WTC11 (cell line): ENCODE results near the gene HAND1. TPM values are rescaled to one million over a fixed set of nuclear protein-coding genes. Genes with fewer than 3 reads are reported as not detected.

ENCODE experiments used
- ATAC-seq: fragments of 200-7000 bp; cut with Tn5 transposase; 2 replicates; pipeline ENCODE4 v1.10.0; 2021; ENCODE audit warnings: mild to moderate bottlenecking, moderate library complexity
- CTCF ChIA-PET: fragments of 300-600 bp; sonication (Branson Sonifier 250); formaldehyde crosslinking; loops from one replicate; lab custom pipeline; 2021; ENCODE audit warnings: antibody characterized with exemption; lab: Charles Lee
- POLR2A ChIA-PET: fragments of 350-600 bp; sonication (Branson Sonifier 250); formaldehyde crosslinking; loops from one replicate; lab custom pipeline; 2021; ENCODE audit warnings: antibody characterized with exemption; lab: Charles Lee
- DNase-seq: peaks from one replicate; pipeline ENCODE4 v3.0.0; 2021; ENCODE audit warnings: low spot score
- H3K27ac Mint-ChIP-seq: 2 replicates; pipeline ENCODE4 v1.8.0; 2021; ENCODE audit warnings: mixed read lengths
- H3K27me3 Mint-ChIP-seq: 2 replicates; pipeline ENCODE4 v1.8.0; 2021; ENCODE audit warnings: low read depth, mild to moderate bottlenecking, moderate library complexity, mixed read lengths
- H3K36me3 Mint-ChIP-seq: 2 replicates; pipeline ENCODE4 v1.8.0; 2021; ENCODE audit warnings: mixed read lengths
- H3K4me1 Mint-ChIP-seq: 2 replicates; pipeline ENCODE4 v1.8.0; 2022; ENCODE audit warnings: mixed read lengths
- H3K4me3 Mint-ChIP-seq: 2 replicates; pipeline ENCODE4 v1.8.0; 2021; ENCODE audit warnings: mild to moderate bottlenecking, moderate library complexity, mixed read lengths
- H3K9me3 Mint-ChIP-seq: 2 replicates; pipeline ENCODE4 v1.8.0; 2021; ENCODE audit warnings: mixed read lengths
- ATF1 ChIP-seq: sonication (generic); formaldehyde crosslinking; IDR thresholded peaks from 2 replicates; pipeline ENCODE4 v1.8.1; 2023; ENCODE audit warnings: mild to moderate bottlenecking, moderate library complexity, missing genetic modification reagents
- CDX4 ChIP-seq: fragments of 250-450 bp; sonication (Bioruptor Pico); IDR thresholded peaks from 2 replicates; pipeline ENCODE4 v1.9.0; 2021; ENCODE audit warnings: moderate library complexity, mild to moderate bottlenecking, inconsistent platforms, borderline replicate concordance
- E2F4 ChIP-seq: sonication (generic); formaldehyde crosslinking; IDR thresholded peaks from 2 replicates; pipeline ENCODE4 v1.8.1; 2022; ENCODE audit warnings: low read depth, mild to moderate bottlenecking, moderate library complexity, missing genetic modification reagents, borderline replicate concordance
- FOXK1 ChIP-seq: sonication (generic); formaldehyde crosslinking; IDR thresholded peaks from 2 replicates; pipeline ENCODE4 v1.8.0; 2022; ENCODE audit warnings: mild to moderate bottlenecking, moderate library complexity, missing genetic modification reagents
- HMGXB4 ChIP-seq: sonication (generic); formaldehyde crosslinking; IDR thresholded peaks from 2 replicates; pipeline ENCODE4 v1.8.1; 2023; ENCODE audit warnings: mild to moderate bottlenecking, moderate library complexity, missing genetic modification reagents
- KAT7 ChIP-seq: sonication (generic); formaldehyde crosslinking; IDR thresholded peaks from 2 replicates; pipeline ENCODE4 v1.8.1; 2023; ENCODE audit warnings: missing genetic modification reagents, mild to moderate bottlenecking, borderline replicate concordance
- STAT6 ChIP-seq: sonication (generic); formaldehyde crosslinking; conservative IDR thresholded peaks from 2 replicates; pipeline ENCODE4 v1.8.1; 2023; ENCODE audit warnings: mild to moderate bottlenecking, low read depth, missing genetic modification reagents, moderate library complexity
- ZNF317 ChIP-seq: sonication (generic); formaldehyde crosslinking; IDR thresholded peaks from 2 replicates; pipeline ENCODE4 v1.8.1; 2023; ENCODE audit warnings: low read depth, mild to moderate bottlenecking, moderate library complexity, missing genetic modification reagents, borderline replicate concordance
- ZNF532 ChIP-seq: fragments of 250-450 bp; sonication (Bioruptor Pico); IDR thresholded peaks from 2 replicates; pipeline ENCODE4 v1.9.0; 2021; ENCODE audit warnings: mild to moderate bottlenecking, borderline replicate concordance
- total RNA-seq: library from RNA; stranded (reverse); gene quantifications from 3 replicates; pipeline ENCODE4 v1.2.3, GENCODE V29; 2021
- TF ChIP-seq, protein P1 (sequence below): sonication (generic); formaldehyde crosslinking; conservative IDR thresholded peaks from 2 replicates; pipeline ENCODE4 v1.8.1; 2022; ENCODE audit warnings: mild to moderate bottlenecking, missing genetic modification reagents
- TF ChIP-seq, protein P2 (sequence below): sonication (generic); formaldehyde crosslinking; IDR thresholded peaks from 2 replicates; pipeline ENCODE4 v1.8.1; 2023; ENCODE audit warnings: mild to moderate bottlenecking, missing genetic modification reagents, moderate library complexity
- TF ChIP-seq, protein P3 (sequence below): sonication (generic); formaldehyde crosslinking; IDR thresholded peaks from 2 replicates; pipeline ENCODE4 v1.8.1; 2023; ENCODE audit warnings: mild to moderate bottlenecking, missing genetic modification reagents

Gene HAND1
- total RNA-seq, 1 experiment from 2014 or later: not detected

GRCh38 chr5:154435226-154435625 is 42.8 kb downstream of the HAND1 start:
- ATAC-seq (no peak), DNase-seq (no peak)
- H3K27me3 Mint-ChIP-seq: no peaks in the 10 kb centered on the region
- no peak overlapping the region for H3K27ac Mint-ChIP-seq
- TF ChIP-seq ZNF532 (CRISPR knock-in tag): no peak
- TF ChIP-seq ZNF317 (CRISPR knock-in tag): no peak
- TF ChIP-seq, protein P1, sequence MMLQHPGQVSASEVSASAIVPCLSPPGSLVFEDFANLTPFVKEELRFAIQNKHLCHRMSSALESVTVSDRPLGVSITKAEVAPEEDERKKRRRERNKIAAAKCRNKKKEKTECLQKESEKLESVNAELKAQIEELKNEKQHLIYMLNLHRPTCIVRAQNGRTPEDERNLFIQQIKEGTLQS (CRISPR knock-in tag): no peak
- TF ChIP-seq FOXK1: no peak
- TF ChIP-seq CDX4 (CRISPR knock-in tag): no peak
- TF ChIP-seq, protein P2, sequence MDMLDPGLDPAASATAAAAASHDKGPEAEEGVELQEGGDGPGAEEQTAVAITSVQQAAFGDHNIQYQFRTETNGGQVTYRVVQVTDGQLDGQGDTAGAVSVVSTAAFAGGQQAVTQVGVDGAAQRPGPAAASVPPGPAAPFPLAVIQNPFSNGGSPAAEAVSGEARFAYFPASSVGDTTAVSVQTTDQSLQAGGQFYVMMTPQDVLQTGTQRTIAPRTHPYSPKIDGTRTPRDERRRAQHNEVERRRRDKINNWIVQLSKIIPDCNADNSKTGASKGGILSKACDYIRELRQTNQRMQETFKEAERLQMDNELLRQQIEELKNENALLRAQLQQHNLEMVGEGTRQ: no peak
- TF ChIP-seq HMGXB4: no peak
- CTCF ChIA-PET: no interaction called here
- no peaks in the 10 kb centered on the region for H3K4me1 Mint-ChIP-seq
- POLR2A ChIA-PET: no interaction called here
- no peak overlapping the region for H3K4me3 Mint-ChIP-seq
- peaks cover 5% of the 10 kb centered on the region for H3K9me3 Mint-ChIP-seq
- peaks cover 32% of the 10 kb centered on the region for H3K36me3 Mint-ChIP-seq

DNA sequence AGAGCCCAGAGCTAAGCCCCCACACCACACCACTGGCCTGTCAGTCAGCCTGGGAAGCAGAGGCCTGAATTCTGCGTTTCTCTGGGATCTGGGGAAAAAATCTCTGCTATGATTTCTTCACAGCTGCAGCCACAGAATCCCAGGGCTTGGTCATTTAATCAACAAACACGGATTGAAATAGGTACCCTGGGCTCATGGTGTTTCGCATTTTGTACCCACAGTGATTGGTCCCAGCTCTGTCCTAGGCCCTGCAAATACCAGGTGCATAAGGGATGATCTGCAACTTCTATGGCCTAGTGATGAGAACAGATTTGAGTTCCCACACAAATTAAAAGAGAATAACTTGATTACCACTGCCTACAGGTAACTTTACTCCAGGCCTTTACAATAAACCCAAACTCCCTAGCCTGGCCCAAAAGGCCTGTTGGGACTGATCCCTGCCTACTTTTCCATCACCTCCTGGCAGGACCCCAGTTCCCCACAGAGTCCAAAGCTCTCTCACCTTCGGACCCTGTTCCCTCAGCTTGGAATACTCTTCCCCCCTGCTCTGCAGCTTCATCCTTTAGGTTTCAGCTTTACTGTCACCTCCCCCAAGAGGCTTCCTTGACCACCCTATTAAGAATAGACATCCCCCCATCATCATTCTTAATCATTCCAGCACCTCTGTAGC is 46.9 kb downstream of the HAND1 start:
- DNase-seq (no peak), ATAC-seq (no peak)
- no peak for TF ChIP-seq ZNF532 (CRISPR knock-in tag)
- TF ChIP-seq KAT7 (CRISPR knock-in tag): no peak
- no peak for TF ChIP-seq ATF1 (CRISPR knock-in tag)
- TF ChIP-seq, protein P3, sequence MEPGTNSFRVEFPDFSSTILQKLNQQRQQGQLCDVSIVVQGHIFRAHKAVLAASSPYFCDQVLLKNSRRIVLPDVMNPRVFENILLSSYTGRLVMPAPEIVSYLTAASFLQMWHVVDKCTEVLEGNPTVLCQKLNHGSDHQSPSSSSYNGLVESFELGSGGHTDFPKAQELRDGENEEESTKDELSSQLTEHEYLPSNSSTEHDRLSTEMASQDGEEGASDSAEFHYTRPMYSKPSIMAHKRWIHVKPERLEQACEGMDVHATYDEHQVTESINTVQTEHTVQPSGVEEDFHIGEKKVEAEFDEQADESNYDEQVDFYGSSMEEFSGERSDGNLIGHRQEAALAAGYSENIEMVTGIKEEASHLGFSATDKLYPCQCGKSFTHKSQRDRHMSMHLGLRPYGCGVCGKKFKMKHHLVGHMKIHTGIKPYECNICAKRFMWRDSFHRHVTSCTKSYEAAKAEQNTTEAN (CRISPR knock-in tag): no peak
- no peak for TF ChIP-seq E2F4 (CRISPR knock-in tag)
- no peak for TF ChIP-seq STAT6 (CRISPR knock-in tag)
- Mint-ChIP-seq H3K36me3 (peaks cover 13% of the 10 kb centered on the region), H3K9me3 (peaks cover 12% of the 10 kb centered on the region), H3K27ac (no peak overlapping the region), H3K27me3 (no peaks in the 10 kb centered on the region), H3K4me1 (no peaks in the 10 kb centered on the region), H3K4me3 (no peak overlapping the region)
- CTCF ChIA-PET: interaction anchor here (1.7 kb wide), 1 partner anchor 10 kb away, joined by 5 read pairs; no protein-coding TSS in a partner anchor
- POLR2A ChIA-PET: interaction anchor here (0.7 kb wide), 1 partner anchor 165 kb away, joined by 3 read pairs; no protein-coding TSS in a partner anchor
